ENCODE measurements around the gene DYNLT2. TPM values are rescaled to one million over a fixed set of nuclear protein-coding genes. Genes with fewer than 3 reads are reported as not detected.
A peak's percentile ranks its signal among the peaks of the same experiment; 100 is the strongest.

DYNLT2 gene
- total and polyA plus RNA-seq, 9 donors, result 2.3 to 4.0 (median 3.0) TPM

GRCh38 chr6:169723200-169723909 lies 28.0 kb downstream of the DYNLT2 start:
- peaks cover 2% of the 10 kb centered on the region for H3K36me3 ChIP-seq (ENCODE audit: control insufficient read depth, insufficient read depth, low read length)
- under 1% methylated on average over 67 of the region's 70 CpGs for WGBS (ENCODE audit: insufficient coverage)
- peak overlapping the region; percentile 74 for H3K4me3 ChIP-seq (ENCODE audit: low read length)
- peaks cover 7% of the 10 kb centered on the region for H3K4me1 ChIP-seq (ENCODE audit: control insufficient read depth, insufficient read depth, low read length)
- H3K9me3 ChIP-seq (replicated peaks; ENCODE audit: control insufficient read depth, low read depth, low read length), result no peaks in the 10 kb centered on the region
- DNase-seq, result peak; percentile 89
- H3K27me3 ChIP-seq (ENCODE audit: control insufficient read depth, insufficient read depth, low read length), result no peaks in the 10 kb centered on the region
- H3K27ac ChIP-seq (ENCODE audit: low read length), result peak overlapping the region; percentile 92

GRCh38 chr6:169722362-169723199 lies 28.8 kb downstream of the DYNLT2 start:
- peak overlapping the region; percentile 92 for H3K27ac ChIP-seq (ENCODE audit: low read length)
- WGBS (ENCODE audit: insufficient coverage), result 1% methylated on average over 20 of the region's 22 CpGs
- H3K27me3 ChIP-seq (ENCODE audit: control insufficient read depth, insufficient read depth, low read length), result no peaks in the 10 kb centered on the region
- peak; percentile 66 for DNase-seq
- peak overlapping the region; percentile 74 for H3K4me3 ChIP-seq (ENCODE audit: low read length)
- peaks cover 2% of the 10 kb centered on the region for H3K36me3 ChIP-seq (ENCODE audit: control insufficient read depth, insufficient read depth, low read length)
- H3K9me3 ChIP-seq (replicated peaks; ENCODE audit: control insufficient read depth, low read depth, low read length), result no peaks in the 10 kb centered on the region
- H3K4me1 ChIP-seq (ENCODE audit: control insufficient read depth, insufficient read depth, low read length), result peaks cover 7% of the 10 kb centered on the region

- H3K4me1 ChIP-seq (ENCODE audit: control insufficient read depth, insufficient read depth, low read length), result peaks cover 7% of the 10 kb centered on the region
- 100% methylated on average over 3 of the region's 3 CpGs for WGBS (ENCODE audit: insufficient coverage)
- H3K27me3 ChIP-seq (ENCODE audit: control insufficient read depth, insufficient read depth, low read length), result no peaks in the 10 kb centered on the region
- H3K36me3 ChIP-seq (ENCODE audit: control insufficient read depth, insufficient read depth, low read length), result peaks cover 5% of the 10 kb centered on the region
- no peak for DNase-seq
- no peak overlapping the region for H3K4me3 ChIP-seq (ENCODE audit: low read length)
- H3K27ac ChIP-seq (ENCODE audit: low read length), result no peak overlapping the region
- H3K9me3 ChIP-seq (replicated peaks; ENCODE audit: control insufficient read depth, low read depth, low read length), result no peaks in the 10 kb centered on the region
These were observed 31.0 kb downstream of the DYNLT2 start for GRCh38 chr6:169720207-169720855.

DNA sequence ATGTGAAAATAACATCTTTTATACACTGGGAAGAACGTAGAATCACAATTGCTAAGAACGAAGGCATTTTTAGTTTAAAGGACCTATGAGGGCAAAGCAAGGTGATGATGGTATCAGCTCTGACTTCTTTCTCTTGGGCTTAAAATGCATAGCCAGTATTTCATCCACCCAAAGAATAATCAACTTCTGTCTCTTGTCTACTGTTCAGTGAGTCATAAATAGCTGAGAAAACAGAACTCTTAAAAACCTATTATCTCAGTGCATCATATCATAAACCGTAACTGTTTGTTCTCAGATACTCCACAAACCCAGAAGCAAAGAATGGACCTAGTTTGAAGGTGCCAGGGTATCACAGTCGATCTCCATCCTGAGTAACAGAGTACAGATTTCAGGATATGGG lies 32.3 kb downstream of the DYNLT2 start:
- no peak for DNase-seq
- no peak overlapping the region for H3K4me3 ChIP-seq (ENCODE audit: low read length)
- H3K27me3 ChIP-seq (ENCODE audit: control insufficient read depth, insufficient read depth, low read length), result no peaks in the 10 kb centered on the region
- H3K36me3 ChIP-seq (ENCODE audit: control insufficient read depth, insufficient read depth, low read length), result peaks cover 14% of the 10 kb centered on the region
- H3K9me3 ChIP-seq (replicated peaks; ENCODE audit: control insufficient read depth, low read depth, low read length), result no peaks in the 10 kb centered on the region
- no CpG with 5 or more reads among the region's 4 CpGs for WGBS (ENCODE audit: insufficient coverage)
- H3K4me1 ChIP-seq (ENCODE audit: control insufficient read depth, insufficient read depth, low read length), result peaks cover 5% of the 10 kb centered on the region
- H3K27ac ChIP-seq (ENCODE audit: low read length), result no peak overlapping the region

GRCh38 chr6:169714595-169714994 lies 36.8 kb downstream of the DYNLT2 start:
- no peak for DNase-seq
- Histone ChIP-seq H3K36me3 (ENCODE audit: control insufficient read depth, insufficient read depth, low read length) (peaks cover 29% of the 10 kb centered on the region), H3K4me3 (ENCODE audit: low read length) (no peak overlapping the region), H3K27me3 (ENCODE audit: control insufficient read depth, insufficient read depth, low read length) (no peaks in the 10 kb centered on the region), H3K9me3 (replicated peaks; ENCODE audit: control insufficient read depth, low read depth, low read length) (no peaks in the 10 kb centered on the region), H3K4me1 (ENCODE audit: control insufficient read depth, insufficient read depth, low read length) (no peaks in the 10 kb centered on the region), H3K27ac (ENCODE audit: low read length) (no peak overlapping the region)
- 95% methylated on average over 6 of the region's 9 CpGs for WGBS (ENCODE audit: insufficient coverage)

DNA sequence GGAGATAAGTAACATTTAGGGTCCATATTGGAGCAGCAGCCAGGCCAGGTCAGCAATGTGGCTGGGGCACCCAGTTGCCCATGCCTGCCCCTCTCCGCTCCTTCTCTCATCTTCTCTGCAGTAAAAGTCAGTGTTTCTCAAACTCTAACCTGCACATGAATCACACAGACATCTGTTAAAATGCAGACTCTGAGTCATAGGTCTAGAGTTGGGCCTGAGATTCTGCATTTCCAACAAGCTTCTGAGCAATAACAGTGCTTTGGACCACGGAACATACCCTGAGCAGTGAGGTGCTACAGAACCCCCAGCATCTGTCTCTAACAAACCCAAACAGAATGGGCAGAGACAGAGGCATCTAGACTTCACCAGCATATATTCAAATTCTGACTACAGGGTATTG lies 37.2 kb downstream of the DYNLT2 start:
- WGBS (ENCODE audit: insufficient coverage), result 90% methylated on average over 2 of the region's 2 CpGs
- H3K4me3 ChIP-seq (ENCODE audit: low read length), result no peak overlapping the region
- no peaks in the 10 kb centered on the region for H3K4me1 ChIP-seq (ENCODE audit: control insufficient read depth, insufficient read depth, low read length)
- H3K27me3 ChIP-seq (ENCODE audit: control insufficient read depth, insufficient read depth, low read length), result no peaks in the 10 kb centered on the region
- no peaks in the 10 kb centered on the region for H3K9me3 ChIP-seq (replicated peaks; ENCODE audit: control insufficient read depth, low read depth, low read length)
- DNase-seq, result no peak
- H3K36me3 ChIP-seq (ENCODE audit: control insufficient read depth, insufficient read depth, low read length), result peaks cover 29% of the 10 kb centered on the region
- H3K27ac ChIP-seq (ENCODE audit: low read length), result no peak overlapping the region

DNA sequence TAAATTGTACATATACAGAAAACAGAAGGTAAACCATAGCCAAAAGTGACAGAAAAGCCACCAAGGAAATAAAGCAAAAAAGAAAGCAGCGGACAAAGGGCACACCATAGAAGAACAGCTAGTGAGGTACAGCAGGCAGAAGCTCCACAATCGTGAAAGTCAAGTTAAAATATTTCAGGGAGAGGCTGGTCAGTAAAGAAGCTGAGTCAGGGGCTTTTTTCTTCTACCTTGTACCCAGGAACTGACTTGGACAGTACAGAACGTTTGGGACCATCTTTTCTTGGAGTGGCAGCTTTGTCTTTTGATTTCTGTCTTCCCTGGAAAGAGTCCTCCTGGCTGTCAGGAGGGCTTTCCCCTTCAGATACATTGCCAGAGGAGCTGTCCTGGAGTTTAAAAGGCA lies 41.4 kb downstream of the DYNLT2 start:
- peaks cover 24% of the 10 kb centered on the region for H3K36me3 ChIP-seq (ENCODE audit: control insufficient read depth, insufficient read depth, low read length)
- no peaks in the 10 kb centered on the region for H3K4me1 ChIP-seq (ENCODE audit: control insufficient read depth, insufficient read depth, low read length)
- DNase-seq, result no peak
- H3K27ac ChIP-seq (ENCODE audit: low read length), result no peak overlapping the region
- H3K4me3 ChIP-seq (ENCODE audit: low read length), result no peak overlapping the region
- H3K9me3 ChIP-seq (replicated peaks; ENCODE audit: control insufficient read depth, low read depth, low read length), result no peaks in the 10 kb centered on the region
- H3K27me3 ChIP-seq (ENCODE audit: control insufficient read depth, insufficient read depth, low read length), result no peaks in the 10 kb centered on the region
- WGBS (ENCODE audit: insufficient coverage), result 100% methylated on average over 2 of the region's 3 CpGs

DNA sequence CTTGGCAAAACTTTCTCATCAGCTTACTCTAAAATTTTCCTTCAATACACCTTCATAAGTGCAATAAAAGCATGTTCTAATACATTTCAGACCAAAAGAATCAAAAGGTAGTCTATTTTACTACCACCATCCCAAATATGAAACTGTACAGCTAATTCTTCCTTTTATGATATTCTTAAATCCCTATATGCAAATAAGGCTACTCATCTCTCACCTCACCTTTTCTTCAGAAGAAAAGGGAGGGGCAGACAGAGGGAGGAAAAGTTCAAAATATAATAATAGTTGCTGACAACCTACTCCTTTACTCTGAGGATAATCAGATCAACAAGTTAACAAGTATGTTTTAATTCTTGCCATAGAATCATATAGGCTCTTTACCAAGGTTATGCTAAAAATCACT lies 42.1 kb downstream of the DYNLT2 start:
- Histone ChIP-seq H3K36me3 (ENCODE audit: control insufficient read depth, insufficient read depth, low read length) (peaks cover 17% of the 10 kb centered on the region), H3K9me3 (replicated peaks; ENCODE audit: control insufficient read depth, low read depth, low read length) (no peaks in the 10 kb centered on the region)

GRCh38 chr6:169707772-169708171 lies 43.6 kb downstream of the DYNLT2 start:
- no peaks in the 10 kb centered on the region for H3K9me3 ChIP-seq (replicated peaks; ENCODE audit: control insufficient read depth, low read depth, low read length)
- H3K27ac ChIP-seq (ENCODE audit: low read length), result no peak overlapping the region
- no CpG with 5 or more reads among the region's 2 CpGs for WGBS (ENCODE audit: insufficient coverage)
- no peaks in the 10 kb centered on the region for H3K27me3 ChIP-seq (ENCODE audit: control insufficient read depth, insufficient read depth, low read length)
- peaks cover 12% of the 10 kb centered on the region for H3K36me3 ChIP-seq (ENCODE audit: control insufficient read depth, insufficient read depth, low read length)
- DNase-seq, result no peak
- H3K4me3 ChIP-seq (ENCODE audit: low read length), result no peak overlapping the region
- peaks cover 4% of the 10 kb centered on the region for H3K4me1 ChIP-seq (ENCODE audit: control insufficient read depth, insufficient read depth, low read length)

More for the DNA sequence above, 42.1 kb downstream of the DYNLT2 start:
- no peak for DNase-seq
- H3K4me3 ChIP-seq (ENCODE audit: low read length), result no peak overlapping the region
- no peak overlapping the region for H3K27ac ChIP-seq (ENCODE audit: low read length)
- no peaks in the 10 kb centered on the region for H3K27me3 ChIP-seq (ENCODE audit: control insufficient read depth, insufficient read depth, low read length)
- no peaks in the 10 kb centered on the region for H3K4me1 ChIP-seq (ENCODE audit: control insufficient read depth, insufficient read depth, low read length)

GRCh38 chr6:169702840-169703246 lies 48.5 kb downstream of the DYNLT2 start:
- no peak for DNase-seq
- peak overlapping the region; percentile 92 for H3K27ac ChIP-seq (ENCODE audit: low read length)
- WGBS (ENCODE audit: insufficient coverage), result 0% methylated on average over 14 of the region's 22 CpGs
- H3K4me3 ChIP-seq (ENCODE audit: low read length), result peak overlapping the region; percentile 93
- peaks cover 9% of the 10 kb centered on the region for H3K4me1 ChIP-seq (ENCODE audit: control insufficient read depth, insufficient read depth, low read length)
- H3K36me3 ChIP-seq (ENCODE audit: control insufficient read depth, insufficient read depth, low read length), result peaks cover 9% of the 10 kb centered on the region
- H3K9me3 ChIP-seq (replicated peaks; ENCODE audit: control insufficient read depth, low read depth, low read length), result no peaks in the 10 kb centered on the region
- H3K27me3 ChIP-seq (ENCODE audit: control insufficient read depth, insufficient read depth, low read length), result no peaks in the 10 kb centered on the region

Data from muscle of leg (tissue), 11 donors.